ENCODE measurements around the gene DMAP1.

Gene DMAP1

GRCh38 chr1:44261171-44261817, 48.0 kb downstream of the DMAP1 start:
- Histone ChIP-seq H3K27ac (ENCODE audit: low read length) (no peak overlapping the region), H3K9ac (ENCODE audit: low read depth, low read length) (no peak overlapping the region), H3K9me3 (ENCODE audit: insufficient read depth, low read depth, low read length) (no peaks in the 10 kb centered on the region), H3K36me3 (ENCODE audit: insufficient read depth, low read depth, low read length) (peaks cover 5% of the 10 kb centered on the region), H3K27me3 (ENCODE audit: insufficient read depth, low read length) (no peaks in the 10 kb centered on the region), H3K4me3 (ENCODE audit: low read length) (no peak overlapping the region; the same call in 1 of the 2 replicates), H3K4me1 (ENCODE audit: insufficient read depth, low read length) (peaks cover 9% of the 10 kb centered on the region; the same call in 1 of the 2 replicates)

GRCh38 chr1:44261962-44262361, 48.7 kb downstream of the DMAP1 start:
- H3K27ac ChIP-seq (ENCODE audit: low read length) = no peak overlapping the region
- no peaks in the 10 kb centered on the region for H3K27me3 ChIP-seq (ENCODE audit: insufficient read depth, low read length)
- H3K4me1 ChIP-seq (ENCODE audit: insufficient read depth, low read length) = peaks cover 9% of the 10 kb centered on the region; the same call in 1 of the 2 replicates
- H3K36me3 ChIP-seq (ENCODE audit: insufficient read depth, low read depth, low read length) = no peaks in the 10 kb centered on the region
- H3K9ac ChIP-seq (ENCODE audit: low read depth, low read length) = no peak overlapping the region
- H3K4me3 ChIP-seq (ENCODE audit: low read length) = no peak overlapping the region; the same call in 1 of the 2 replicates
- H3K9me3 ChIP-seq (ENCODE audit: insufficient read depth, low read depth, low read length) = no peaks in the 10 kb centered on the region

GRCh38 chr1:44262414-44262813, 49.1 kb downstream of the DMAP1 start:
- H3K36me3 ChIP-seq (ENCODE audit: insufficient read depth, low read depth, low read length) = no peaks in the 10 kb centered on the region
- H3K27me3 ChIP-seq (ENCODE audit: insufficient read depth, low read length) = no peaks in the 10 kb centered on the region
- peaks cover 9% of the 10 kb centered on the region; the same call in 1 of the 2 replicates for H3K4me1 ChIP-seq (ENCODE audit: insufficient read depth, low read length)
- H3K4me3 ChIP-seq (ENCODE audit: low read length) = no peak overlapping the region
- H3K27ac ChIP-seq (ENCODE audit: low read length) = no peak overlapping the region
- H3K9me3 ChIP-seq (ENCODE audit: insufficient read depth, low read depth, low read length) = no peaks in the 10 kb centered on the region
- no peak overlapping the region for H3K9ac ChIP-seq (ENCODE audit: low read depth, low read length)

- Histone ChIP-seq H3K4me1 (ENCODE audit: insufficient read depth, low read length) (peaks cover 9% of the 10 kb centered on the region; the same call in 1 of the 2 replicates), H3K27me3 (ENCODE audit: insufficient read depth, low read length) (no peaks in the 10 kb centered on the region), H3K4me3 (ENCODE audit: low read length) (no peak overlapping the region), H3K9ac (ENCODE audit: low read depth, low read length) (no peak overlapping the region), H3K27ac (ENCODE audit: low read length) (no peak overlapping the region), H3K9me3 (ENCODE audit: insufficient read depth, low read depth, low read length) (no peaks in the 10 kb centered on the region), H3K36me3 (ENCODE audit: insufficient read depth, low read depth, low read length) (no peaks in the 10 kb centered on the region)
Observed at GRCh38 chr1:44262816-44263567, 49.7 kb downstream of the DMAP1 start.

GRCh38 chr1:44263568-44264450, 50.5 kb downstream of the DMAP1 start:
- no peaks in the 10 kb centered on the region for H3K9me3 ChIP-seq (ENCODE audit: insufficient read depth, low read depth, low read length)
- H3K36me3 ChIP-seq (ENCODE audit: insufficient read depth, low read depth, low read length) = no peaks in the 10 kb centered on the region

GRCh38 chr1:44264451-44264771, 51.1 kb downstream of the DMAP1 start:
- Histone ChIP-seq H3K9me3 (ENCODE audit: insufficient read depth, low read depth, low read length) (no peaks in the 10 kb centered on the region), H3K27me3 (ENCODE audit: insufficient read depth, low read length) (no peaks in the 10 kb centered on the region), H3K36me3 (ENCODE audit: insufficient read depth, low read depth, low read length) (no peaks in the 10 kb centered on the region), H3K4me3 (ENCODE audit: low read length) (no peak overlapping the region), H3K27ac (ENCODE audit: low read length) (no peak overlapping the region), H3K9ac (ENCODE audit: low read depth, low read length) (no peak overlapping the region), H3K4me1 (ENCODE audit: insufficient read depth, low read length) (peaks cover 9% of the 10 kb centered on the region; the same call in 1 of the 2 replicates)

More at GRCh38 chr1:44263568-44264450, 50.5 kb downstream of the DMAP1 start:
- Histone ChIP-seq H3K27ac (ENCODE audit: low read length) (no peak overlapping the region), H3K4me3 (ENCODE audit: low read length) (no peak overlapping the region), H3K4me1 (ENCODE audit: insufficient read depth, low read length) (peaks cover 9% of the 10 kb centered on the region; the same call in 1 of the 2 replicates), H3K9ac (ENCODE audit: low read depth, low read length) (no peak overlapping the region), H3K27me3 (ENCODE audit: insufficient read depth, low read length) (no peaks in the 10 kb centered on the region)

GRCh38 chr1:44265656-44266358, 52.5 kb downstream of the DMAP1 start:
- Histone ChIP-seq H3K4me3 (ENCODE audit: low read length) (no peak overlapping the region), H3K27ac (ENCODE audit: low read length) (no peak overlapping the region), H3K9me3 (ENCODE audit: insufficient read depth, low read depth, low read length) (no peaks in the 10 kb centered on the region), H3K4me1 (ENCODE audit: insufficient read depth, low read length) (peaks cover 9% of the 10 kb centered on the region; the same call in 1 of the 2 replicates), H3K9ac (ENCODE audit: low read depth, low read length) (no peak overlapping the region), H3K27me3 (ENCODE audit: insufficient read depth, low read length) (no peaks in the 10 kb centered on the region), H3K36me3 (ENCODE audit: insufficient read depth, low read depth, low read length) (no peaks in the 10 kb centered on the region)

GRCh38 chr1:44266400-44267344, 53.4 kb downstream of the DMAP1 start:
- H3K27ac ChIP-seq (ENCODE audit: low read length) = no peak overlapping the region
- H3K4me1 ChIP-seq (ENCODE audit: insufficient read depth, low read length) = peaks cover 7% of the 10 kb centered on the region; the same call in 1 of the 2 replicates
- no peaks in the 10 kb centered on the region for H3K9me3 ChIP-seq (ENCODE audit: insufficient read depth, low read depth, low read length)
- no peak overlapping the region for H3K9ac ChIP-seq (ENCODE audit: low read depth, low read length)
- no peak overlapping the region for H3K4me3 ChIP-seq (ENCODE audit: low read length)
- H3K27me3 ChIP-seq (ENCODE audit: insufficient read depth, low read length) = no peaks in the 10 kb centered on the region
- H3K36me3 ChIP-seq (ENCODE audit: insufficient read depth, low read depth, low read length) = no peaks in the 10 kb centered on the region

GRCh38 chr1:44267438-44267837, 54.2 kb downstream of the DMAP1 start:
- Histone ChIP-seq H3K9ac (ENCODE audit: low read depth, low read length) (no peak overlapping the region), H3K27me3 (ENCODE audit: insufficient read depth, low read length) (no peaks in the 10 kb centered on the region), H3K4me1 (ENCODE audit: insufficient read depth, low read length) (peaks cover 3% of the 10 kb centered on the region; the same call in 1 of the 2 replicates), H3K4me3 (ENCODE audit: low read length) (no peak overlapping the region), H3K9me3 (ENCODE audit: insufficient read depth, low read depth, low read length) (no peaks in the 10 kb centered on the region), H3K27ac (ENCODE audit: low read length) (no peak overlapping the region), H3K36me3 (ENCODE audit: insufficient read depth, low read depth, low read length) (no peaks in the 10 kb centered on the region)

- no peaks in the 10 kb centered on the region for H3K27me3 ChIP-seq (ENCODE audit: insufficient read depth, low read length)
Observed at GRCh38 chr1:44268054-44268453, 54.8 kb downstream of the DMAP1 start.

More at GRCh38 chr1:44268054-44268453, 54.8 kb downstream of the DMAP1 start:
- no peaks in the 10 kb centered on the region for H3K9me3 ChIP-seq (ENCODE audit: insufficient read depth, low read depth, low read length)
- H3K9ac ChIP-seq (ENCODE audit: low read depth, low read length) = no peak overlapping the region
- H3K27ac ChIP-seq (ENCODE audit: low read length) = no peak overlapping the region
- no peak overlapping the region for H3K4me3 ChIP-seq (ENCODE audit: low read length)
- H3K4me1 ChIP-seq (ENCODE audit: insufficient read depth, low read length) = peaks cover 3% of the 10 kb centered on the region; the same call in 1 of the 2 replicates
- no peaks in the 10 kb centered on the region for H3K36me3 ChIP-seq (ENCODE audit: insufficient read depth, low read depth, low read length)

Data from iPS-20b (cell line).